DMS153 (cell line): ENCODE data around the gene TMEM185A.
"Not testable (repeated sequence)": the region's sequence is repeated elsewhere in the genome, so short reads cannot be mapped to it uniquely, and the experiment has no call there.

ENCODE experiments used
- DNase-seq: peaks from one replicate; lab custom pipeline; 2025; lab: John Stamatoyannopoulos, UW

The TMEM185A gene

GRCh38 chrX:149626829-149627228 is 4.8 kb downstream of the TMEM185A start:
- not testable (repeated sequence) for DNase-seq

- DNase-seq: not testable (repeated sequence)
Observed at GRCh38 chrX:149619662-149620061, 11.9 kb downstream of the TMEM185A start.

GRCh38 chrX:149618871-149619270 is 12.7 kb downstream of the TMEM185A start:
- DNase-seq: no peak

GRCh38 chrX:149611623-149612175 is 19.9 kb downstream of the TMEM185A start:
- DNase-seq: no peak

GRCh38 chrX:149610511-149610910 is 21.1 kb downstream of the TMEM185A start:
- DNase-seq: no peak

DNA sequence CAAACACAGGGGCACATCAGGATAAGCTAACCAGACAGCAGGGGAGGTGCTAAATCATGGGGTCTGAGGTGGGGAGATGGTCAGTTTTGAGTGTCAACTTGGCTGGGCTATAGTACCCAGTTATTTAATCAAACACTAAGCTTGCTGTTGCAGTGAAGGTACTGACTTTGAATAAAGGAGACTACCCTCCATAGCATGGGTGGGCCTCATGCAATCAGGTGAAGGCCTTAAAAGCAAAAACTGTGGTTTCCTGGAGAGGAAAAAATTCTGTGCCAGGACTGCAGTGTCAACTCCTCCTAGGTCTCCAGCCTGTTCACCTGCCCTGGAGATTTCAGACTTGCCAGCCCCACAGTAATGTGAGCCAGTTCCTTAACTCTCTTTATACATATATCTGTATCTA is 23.9 kb downstream of the TMEM185A start:
- DNase-seq: no peak

- DNase-seq: not testable (repeated sequence)
Observed at GRCh38 chrX:149605248-149605885, 26.2 kb downstream of the TMEM185A start.

- not testable (repeated sequence) for DNase-seq
Observed at GRCh38 chrX:149598603-149599002, 33.0 kb downstream of the TMEM185A start.

DNA sequence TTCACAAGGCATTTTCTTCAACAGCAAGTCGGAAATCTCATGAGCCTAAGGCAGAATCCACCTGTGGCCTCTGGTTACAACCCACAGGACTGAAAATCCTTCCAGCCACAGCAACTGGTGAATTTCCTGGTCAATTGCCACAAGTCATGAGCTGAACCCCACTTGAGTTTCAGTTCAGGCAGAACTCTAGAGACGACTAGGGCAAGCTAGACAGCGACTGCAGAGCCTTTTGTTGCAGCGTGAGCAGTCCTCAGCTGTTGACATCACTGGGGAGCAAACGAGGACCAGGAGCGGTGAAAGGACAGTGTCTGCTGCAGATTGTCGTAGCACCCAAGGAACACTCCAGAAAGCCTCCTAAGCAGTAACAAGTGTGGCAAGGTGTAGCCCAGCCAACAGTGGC is 35.6 kb downstream of the TMEM185A start:
- DNase-seq: not testable (repeated sequence)

GRCh38 chrX:149595214-149595613 is 36.4 kb downstream of the TMEM185A start, which contains the start of gene HSFX2:
TSS of gene HSFX2 (minus strand) at chrX:149595314. CDS start at chrX:149594700, 614 bp downstream.
- DNase-seq: not testable (repeated sequence)

DNA sequence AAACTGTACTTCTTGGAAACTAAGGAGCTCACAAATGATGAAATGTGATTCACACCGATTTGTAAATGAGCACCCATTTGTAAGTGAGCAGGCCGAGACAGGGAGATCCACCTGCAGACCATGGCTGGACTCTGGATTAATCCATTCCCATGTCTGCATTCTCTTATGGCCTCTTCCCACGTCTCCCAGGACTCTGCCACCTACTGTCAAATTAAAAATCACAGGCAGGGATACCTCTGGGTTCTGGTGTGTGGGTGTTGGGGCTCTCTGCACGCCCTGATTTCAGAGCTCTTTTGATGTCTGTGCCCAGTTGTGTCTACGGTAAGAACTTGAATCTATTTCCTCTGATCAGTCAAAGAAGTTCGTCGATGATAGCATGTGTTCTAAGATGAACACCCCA is 40.6 kb downstream of the TMEM185A start:
- not testable (repeated sequence) for DNase-seq

- DNase-seq: not testable (repeated sequence)
Observed at GRCh38 chrX:149587359-149587758, 44.2 kb downstream of the TMEM185A start, which contains the start of gene MAGEA9B. TSS of gene MAGEA9B (minus strand) at chrX:149587459. CDS start at chrX:149583179, 4,280 bp downstream.

DNA sequence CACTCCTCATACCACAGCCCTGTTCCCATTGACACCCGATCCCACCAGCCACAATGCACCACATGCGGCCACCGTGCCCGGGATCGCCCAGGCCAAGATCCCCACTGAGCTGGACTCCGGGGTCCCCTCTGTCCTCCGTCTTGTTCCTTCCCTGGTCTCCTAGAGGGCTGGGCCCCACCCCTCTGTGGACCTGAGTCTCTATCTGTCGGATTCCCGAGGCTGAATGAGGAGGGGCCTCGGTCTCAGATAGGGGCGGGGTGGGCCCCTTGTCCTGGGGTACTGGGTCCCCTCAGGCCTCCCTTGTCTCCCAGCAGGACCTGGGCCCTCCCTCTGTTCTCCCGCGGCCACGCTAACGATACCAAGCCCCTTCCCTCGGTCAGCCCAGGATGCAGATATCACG is 46.0 kb downstream of the TMEM185A start:
- not testable (repeated sequence) for DNase-seq

GRCh38 chrX:149573456-149573855 is 58.1 kb downstream of the TMEM185A start:
- not testable (repeated sequence) for DNase-seq

- DNase-seq: no peak
Observed at GRCh38 chrX:149572743-149573142, 58.8 kb downstream of the TMEM185A start.

- DNase-seq: no peak
Observed at GRCh38 chrX:149571770-149572169, 59.8 kb downstream of the TMEM185A start.

- DNase-seq: no peak
Observed at GRCh38 chrX:149570668-149571067, 60.9 kb downstream of the TMEM185A start.

GRCh38 chrX:149569770-149570169 is 61.8 kb downstream of the TMEM185A start:
- no peak for DNase-seq

DNA sequence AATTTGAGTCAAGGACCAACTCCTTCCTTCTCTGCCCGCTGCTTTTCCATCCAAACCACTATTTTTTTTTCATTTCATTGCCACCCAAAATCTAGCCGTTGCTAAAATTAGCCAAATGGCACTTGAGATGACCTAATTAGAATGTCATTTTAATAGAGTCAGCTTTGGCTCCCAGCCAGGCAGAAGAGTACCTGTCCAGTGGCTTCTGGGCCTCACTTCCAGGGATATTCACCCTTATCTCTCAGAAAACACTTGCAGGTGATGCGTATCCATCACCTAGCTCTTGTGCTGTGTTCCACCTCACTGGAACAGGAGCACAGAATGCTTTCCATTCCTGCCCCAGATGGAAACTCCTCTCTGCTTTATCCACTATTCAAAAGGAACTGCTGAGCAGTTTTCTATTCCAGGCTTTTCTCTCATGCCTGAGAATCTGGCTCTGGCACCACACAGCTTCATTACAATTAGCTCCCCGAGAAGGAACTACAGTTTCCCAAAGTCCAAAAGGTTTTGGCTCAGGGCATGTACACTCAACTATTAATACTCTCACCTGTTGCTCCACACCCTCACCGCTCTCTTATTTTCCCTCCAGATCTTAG is 62.8 kb downstream of the TMEM185A start:
- no peak for DNase-seq

DNA sequence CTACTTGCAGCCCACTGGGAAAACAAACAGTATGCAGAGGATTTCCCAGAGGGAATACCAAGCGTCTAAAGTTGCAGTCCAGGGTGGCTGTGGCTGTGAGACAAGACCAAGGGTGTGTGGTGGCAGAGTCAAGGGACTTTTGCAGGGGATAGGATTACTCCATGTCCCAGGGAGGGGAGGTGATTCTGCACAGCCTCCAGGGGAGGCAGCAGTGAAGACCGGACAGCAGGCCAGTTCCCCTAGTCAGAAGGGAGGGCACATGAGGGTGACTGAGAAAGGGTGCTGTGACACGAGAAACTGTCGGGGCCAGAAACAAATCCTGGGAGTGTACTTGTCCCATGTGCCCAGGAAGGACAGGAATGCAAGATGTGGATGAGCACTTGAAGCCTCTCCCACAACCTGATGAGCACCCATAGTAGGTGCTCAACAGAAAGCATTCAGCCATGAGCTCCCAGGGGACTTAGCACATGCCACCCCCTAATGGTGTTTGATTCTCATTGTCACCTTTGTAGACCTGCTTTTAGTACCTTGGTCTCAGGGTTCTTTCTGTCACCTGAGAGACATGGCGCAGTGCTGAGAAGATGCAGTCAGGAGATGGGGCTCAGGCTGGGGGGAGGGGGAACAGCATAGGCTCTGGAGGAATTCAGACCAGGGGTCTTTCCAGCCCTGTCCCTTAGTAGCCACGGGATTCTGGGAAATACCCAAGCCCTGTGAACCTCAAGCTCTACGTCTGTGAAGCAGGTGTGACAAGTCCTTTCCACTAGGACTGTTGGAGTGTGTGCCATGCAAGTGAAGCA is 63.8 kb downstream of the TMEM185A start:
- DNase-seq: no peak

DNA sequence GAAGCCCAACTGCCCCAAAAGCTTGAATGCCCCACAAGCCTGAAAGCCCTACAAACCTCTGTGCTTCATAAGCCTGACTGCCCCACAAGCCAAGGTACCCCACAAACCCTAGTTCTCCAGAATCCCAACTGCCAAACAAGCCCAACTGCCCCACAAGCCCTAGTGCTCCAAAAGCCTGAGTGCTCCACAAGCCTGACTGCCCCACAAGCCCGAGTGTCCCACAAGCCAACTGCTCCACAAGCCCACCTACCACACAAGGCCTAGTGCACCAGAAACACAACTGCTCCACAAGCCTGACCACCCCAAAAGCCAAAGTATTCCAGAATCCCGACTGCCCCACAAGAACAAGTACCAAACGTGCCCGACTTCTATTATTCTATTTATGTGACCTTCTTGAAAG is 68.2 kb downstream of the TMEM185A start:
- no peak for DNase-seq

DNA sequence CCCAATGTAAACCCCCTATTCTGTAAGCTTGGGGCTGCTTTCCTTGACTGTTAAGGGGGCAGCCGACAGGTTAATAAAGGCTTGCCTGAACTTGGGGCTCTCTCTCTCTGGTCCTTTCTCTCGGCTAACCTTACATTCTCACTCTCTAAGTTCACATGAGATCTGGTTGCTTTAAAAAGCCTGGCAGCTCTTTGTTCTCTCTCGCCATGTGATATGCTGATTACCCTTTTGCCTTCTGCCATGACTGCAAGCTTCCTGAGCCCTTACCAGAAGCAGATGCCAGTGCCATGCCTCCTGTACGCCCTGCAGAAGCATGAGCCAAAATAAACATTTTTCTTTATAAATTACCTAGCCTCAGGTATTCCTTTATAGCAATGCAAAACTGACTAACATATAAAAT is 76.3 kb downstream of the TMEM185A start:
- not testable (repeated sequence) for DNase-seq

- not testable (repeated sequence) for DNase-seq
Observed at GRCh38 chrX:149551939-149552248, 79.7 kb downstream of the TMEM185A start.
